ENCODE data around the gene ATG4C. TPM values are rescaled to one million over a fixed set of nuclear protein-coding genes. Genes with fewer than 3 reads are reported as not detected.

Gene ATG4C
- total RNA-seq, 3 donors from 2014 or later: 9.1 to 17.1 (median 13.8) TPM

GRCh38 chr1:62794053-62794452, 10.1 kb downstream of the ATG4C start:
- intact Hi-C loops (cut with DNase I; ENCODE audit: low total_unique reads): no loop called here
- no peak for TF ChIP-seq POLR2A (IDR thresholded peaks at IDR 0.05)
- no peaks in the 10 kb centered on the region for H3K36me3 ChIP-seq
- no peak overlapping the region for H3K4me3 ChIP-seq
- H3K4me1 ChIP-seq: no peaks in the 10 kb centered on the region
- H3K27me3 ChIP-seq: no peaks in the 10 kb centered on the region
- H3K27ac ChIP-seq: no peak overlapping the region
- no peak for DNase-seq (ENCODE audit: low spot score in 2 of 2)
- no peaks in the 10 kb centered on the region for H3K9me3 ChIP-seq

DNA sequence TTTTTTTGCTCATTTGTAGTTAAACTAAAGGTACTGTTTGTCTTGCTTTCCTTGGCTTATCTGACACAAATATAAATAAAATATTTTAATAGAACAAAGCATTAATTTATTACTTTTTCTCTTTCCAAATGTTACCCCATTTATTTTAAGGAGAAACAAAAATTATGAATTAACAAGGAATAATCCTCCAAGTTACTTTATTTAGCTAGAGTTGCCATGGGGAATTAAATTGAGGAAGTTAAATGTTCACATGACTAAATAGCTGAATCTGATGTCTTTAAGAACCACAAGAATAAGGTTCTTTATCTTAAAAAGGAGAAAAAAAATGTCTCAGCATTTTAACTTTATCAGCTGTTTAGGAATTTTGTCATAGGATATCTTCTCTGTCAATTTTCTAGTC, 12.3 kb downstream of the ATG4C start:
- no peak for DNase-seq (ENCODE audit: low spot score in 2 of 2)
- H3K4me1 ChIP-seq: no peaks in the 10 kb centered on the region
- H3K36me3 ChIP-seq: no peaks in the 10 kb centered on the region
- TF ChIP-seq CTCF (IDR thresholded peaks at IDR 0.05): no peak
- TF ChIP-seq POLR2A (IDR thresholded peaks at IDR 0.05): no peak
- no peak for TF ChIP-seq POLR2AphosphoS5 (IDR thresholded peaks at IDR 0.05)
- H3K27ac ChIP-seq: no peak overlapping the region
- no peak overlapping the region for H3K4me3 ChIP-seq
- intact Hi-C loops (cut with DNase I; ENCODE audit: low total_unique reads): no loop called here
- no peaks in the 10 kb centered on the region for H3K27me3 ChIP-seq
- H3K9me3 ChIP-seq: no peaks in the 10 kb centered on the region

GRCh38 chr1:62799688-62800087, 15.8 kb downstream of the ATG4C start:
- H3K36me3 ChIP-seq: no peaks in the 10 kb centered on the region
- H3K4me3 ChIP-seq: no peak overlapping the region
- no peak overlapping the region for H3K27ac ChIP-seq
- H3K4me1 ChIP-seq: no peaks in the 10 kb centered on the region
- DNase-seq (ENCODE audit: low spot score in 2 of 2): no peak
- TF ChIP-seq CTCF (IDR thresholded peaks at IDR 0.05) (no peak), POLR2AphosphoS5 (IDR thresholded peaks at IDR 0.05) (no peak), POLR2A (IDR thresholded peaks at IDR 0.05) (no peak)
- no peaks in the 10 kb centered on the region for H3K9me3 ChIP-seq
- intact Hi-C loops (cut with DNase I; ENCODE audit: low total_unique reads): no loop called here
- H3K27me3 ChIP-seq: no peaks in the 10 kb centered on the region

DNA sequence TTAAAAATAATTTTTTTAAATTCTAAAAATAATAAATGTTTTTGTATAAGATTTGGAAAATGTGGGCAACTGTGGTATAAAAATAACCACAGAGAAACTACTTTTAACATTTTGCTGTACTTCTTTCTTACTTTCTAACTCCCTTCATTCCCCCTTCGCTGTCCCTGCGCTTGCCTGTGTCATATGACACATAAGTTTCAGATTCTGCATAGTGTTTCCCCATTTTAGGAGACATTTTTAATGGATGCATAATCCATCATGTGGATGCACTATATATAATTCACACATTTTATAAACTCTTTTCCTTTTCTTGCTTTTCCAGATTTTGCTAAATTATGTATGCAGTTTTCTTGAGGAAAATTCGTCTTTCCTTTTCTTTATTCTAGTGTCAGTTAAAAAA, 16.3 kb downstream of the ATG4C start:
- Histone ChIP-seq H3K9me3 (no peaks in the 10 kb centered on the region), H3K36me3 (no peaks in the 10 kb centered on the region), H3K27ac (no peak overlapping the region), H3K4me3 (no peak overlapping the region), H3K4me1 (no peaks in the 10 kb centered on the region), H3K27me3 (no peaks in the 10 kb centered on the region)
- no peak for DNase-seq (ENCODE audit: low spot score in 2 of 2)
- no peak for TF ChIP-seq POLR2A (IDR thresholded peaks at IDR 0.05)
- TF ChIP-seq POLR2AphosphoS5 (IDR thresholded peaks at IDR 0.05): no peak
- no peak for TF ChIP-seq CTCF (IDR thresholded peaks at IDR 0.05)
- intact Hi-C loops (cut with DNase I; ENCODE audit: low total_unique reads): no loop called here

DNA sequence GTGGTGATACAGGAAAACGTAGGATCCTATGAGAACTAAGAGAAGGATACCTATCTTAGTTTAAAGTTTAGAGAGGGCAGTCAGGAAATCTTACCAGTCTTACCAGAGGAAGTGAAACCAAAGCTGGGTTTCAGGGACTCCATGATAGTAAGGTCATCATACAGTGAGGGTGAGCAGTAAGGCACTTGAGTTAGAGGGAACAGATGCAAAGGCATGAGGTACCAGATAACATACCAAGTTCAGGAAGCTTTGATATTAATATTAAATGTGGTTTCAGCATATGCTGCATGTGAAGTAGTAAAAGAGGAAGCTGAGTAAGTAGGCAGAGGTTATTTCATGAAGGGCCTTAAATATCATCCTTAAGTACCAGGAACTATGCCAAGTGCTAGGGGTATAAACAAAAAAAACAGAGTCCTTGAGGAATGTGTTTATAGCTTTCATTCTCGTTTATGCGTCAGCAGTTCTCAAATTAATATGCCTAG, 16.9 kb downstream of the ATG4C start:
- no peak overlapping the region for H3K27ac ChIP-seq
- no peaks in the 10 kb centered on the region for H3K9me3 ChIP-seq
- no peak overlapping the region for H3K4me3 ChIP-seq
- no peak for DNase-seq (ENCODE audit: low spot score in 2 of 2)
- H3K36me3 ChIP-seq: no peaks in the 10 kb centered on the region
- intact Hi-C loops (cut with DNase I; ENCODE audit: low total_unique reads): no loop called here
- no peak for TF ChIP-seq POLR2AphosphoS5 (IDR thresholded peaks at IDR 0.05)
- no peak for TF ChIP-seq CTCF (IDR thresholded peaks at IDR 0.05)
- no peak for TF ChIP-seq POLR2A (IDR thresholded peaks at IDR 0.05)
- H3K4me1 ChIP-seq: no peaks in the 10 kb centered on the region
- H3K27me3 ChIP-seq: no peaks in the 10 kb centered on the region

DNA sequence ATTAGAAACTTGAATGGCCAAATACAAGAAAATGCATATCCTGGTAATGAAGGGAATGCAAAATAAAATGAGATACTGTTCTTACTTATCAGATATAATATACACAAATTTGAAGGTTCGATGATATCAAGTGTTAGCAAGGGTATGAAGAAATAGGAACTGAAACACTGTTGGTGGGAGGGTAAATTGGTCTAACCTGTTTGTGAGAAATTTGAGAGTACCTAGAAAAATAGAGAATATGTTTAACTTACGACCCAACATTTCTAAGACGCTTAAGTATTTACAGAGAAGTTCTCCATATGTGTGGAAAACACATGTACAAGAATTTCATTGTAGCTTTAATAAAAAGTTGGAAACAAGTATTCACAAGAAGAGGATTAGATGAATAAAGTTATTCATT, 25.9 kb downstream of the ATG4C start:
- DNase-seq (ENCODE audit: low spot score in 2 of 2): no peak
- Histone ChIP-seq H3K4me3 (no peak overlapping the region), H3K27me3 (no peaks in the 10 kb centered on the region), H3K36me3 (no peaks in the 10 kb centered on the region), H3K9me3 (no peaks in the 10 kb centered on the region), H3K27ac (no peak overlapping the region), H3K4me1 (no peaks in the 10 kb centered on the region)
- intact Hi-C loops (cut with DNase I; ENCODE audit: low total_unique reads): no loop called here
- TF ChIP-seq POLR2AphosphoS5 (IDR thresholded peaks at IDR 0.05) (no peak), CTCF (IDR thresholded peaks at IDR 0.05) (no peak), POLR2A (IDR thresholded peaks at IDR 0.05) (no peak)

All from breast epithelium (tissue), 4 donors.